GM12801 (cell line): Measurements from ENCODE around the gene GNG3.

Source experiments
- TF ChIP-seq, protein P1 (sequence below): IDR thresholded peaks from one replicate; pipeline ENCODE4 v1.5.1; 2011; ENCODE audit warnings: control low read depth; ENCODE audit not compliant: insufficient read length; ENCODE audit errors: extremely low read depth

GNG3 gene

DNA sequence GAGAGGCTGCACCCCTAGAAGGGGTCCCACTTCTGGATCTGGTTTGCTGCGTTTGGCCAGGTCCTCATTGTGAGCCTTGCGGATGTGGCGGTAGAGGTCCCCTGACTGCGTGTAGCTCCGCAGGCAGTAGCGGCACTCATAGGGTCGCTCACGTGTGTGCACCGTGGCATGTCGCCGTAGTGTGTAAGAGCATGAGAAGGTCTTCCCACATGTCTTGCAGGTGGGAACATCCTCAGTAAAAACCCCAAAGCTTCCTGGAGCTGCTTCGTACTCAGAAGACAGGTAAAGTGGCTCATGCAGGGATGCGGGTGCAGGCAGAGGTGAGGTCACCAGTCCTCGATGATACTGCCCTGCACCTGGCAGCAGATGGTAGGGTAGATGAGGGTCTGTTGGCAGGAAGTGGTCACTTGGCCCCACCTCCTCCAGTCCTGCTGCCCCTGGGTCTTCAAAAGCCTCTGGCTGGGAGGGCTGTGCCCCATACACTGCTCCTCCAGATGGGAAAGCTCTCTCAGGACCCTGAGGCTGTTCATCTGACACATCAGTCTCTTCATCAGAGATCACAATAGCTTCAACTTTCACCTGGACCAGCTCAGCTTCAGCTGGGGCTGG lies 44.8 kb downstream of the GNG3 start:
- TF ChIP-seq, protein P1, sequence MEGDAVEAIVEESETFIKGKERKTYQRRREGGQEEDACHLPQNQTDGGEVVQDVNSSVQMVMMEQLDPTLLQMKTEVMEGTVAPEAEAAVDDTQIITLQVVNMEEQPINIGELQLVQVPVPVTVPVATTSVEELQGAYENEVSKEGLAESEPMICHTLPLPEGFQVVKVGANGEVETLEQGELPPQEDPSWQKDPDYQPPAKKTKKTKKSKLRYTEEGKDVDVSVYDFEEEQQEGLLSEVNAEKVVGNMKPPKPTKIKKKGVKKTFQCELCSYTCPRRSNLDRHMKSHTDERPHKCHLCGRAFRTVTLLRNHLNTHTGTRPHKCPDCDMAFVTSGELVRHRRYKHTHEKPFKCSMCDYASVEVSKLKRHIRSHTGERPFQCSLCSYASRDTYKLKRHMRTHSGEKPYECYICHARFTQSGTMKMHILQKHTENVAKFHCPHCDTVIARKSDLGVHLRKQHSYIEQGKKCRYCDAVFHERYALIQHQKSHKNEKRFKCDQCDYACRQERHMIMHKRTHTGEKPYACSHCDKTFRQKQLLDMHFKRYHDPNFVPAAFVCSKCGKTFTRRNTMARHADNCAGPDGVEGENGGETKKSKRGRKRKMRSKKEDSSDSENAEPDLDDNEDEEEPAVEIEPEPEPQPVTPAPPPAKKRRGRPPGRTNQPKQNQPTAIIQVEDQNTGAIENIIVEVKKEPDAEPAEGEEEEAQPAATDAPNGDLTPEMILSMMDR = no peak

DNA sequence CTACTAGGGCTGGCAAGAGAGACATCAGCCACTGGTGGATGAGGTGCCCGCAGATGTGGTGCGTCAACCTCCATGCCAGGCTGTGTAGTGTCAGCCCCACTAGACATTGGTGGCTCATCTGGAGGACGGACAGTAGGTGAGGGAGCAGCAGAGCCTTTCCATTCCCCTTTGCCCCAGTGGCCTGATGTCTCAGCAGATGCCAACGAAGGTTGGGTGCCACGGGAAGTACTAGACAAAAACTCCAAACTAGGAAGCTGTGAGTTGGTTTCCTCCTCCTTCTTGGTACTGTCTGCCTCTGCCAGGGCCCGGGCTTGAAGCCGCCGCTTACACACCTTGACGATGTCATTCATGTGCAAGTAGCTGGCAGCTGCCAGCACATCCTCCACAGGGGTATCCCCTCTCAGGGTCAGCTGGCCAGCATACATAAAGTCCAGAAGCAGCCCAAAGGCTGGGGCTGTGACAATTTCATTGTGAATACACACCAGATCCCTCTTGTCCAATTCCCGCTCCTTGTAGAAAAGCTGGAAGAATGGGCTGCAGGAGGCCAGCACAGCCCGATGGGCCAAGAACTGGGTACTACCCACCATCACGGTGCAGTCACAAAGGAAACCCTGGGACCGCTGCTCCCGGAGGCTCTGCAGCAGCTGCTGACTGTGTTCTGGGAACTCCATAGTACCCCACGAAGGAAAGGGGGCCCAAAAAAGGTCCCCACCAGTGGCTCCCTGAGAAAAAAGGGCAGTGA lies 45.7 kb downstream of the GNG3 start:
- TF ChIP-seq, protein P1 = no peak

DNA sequence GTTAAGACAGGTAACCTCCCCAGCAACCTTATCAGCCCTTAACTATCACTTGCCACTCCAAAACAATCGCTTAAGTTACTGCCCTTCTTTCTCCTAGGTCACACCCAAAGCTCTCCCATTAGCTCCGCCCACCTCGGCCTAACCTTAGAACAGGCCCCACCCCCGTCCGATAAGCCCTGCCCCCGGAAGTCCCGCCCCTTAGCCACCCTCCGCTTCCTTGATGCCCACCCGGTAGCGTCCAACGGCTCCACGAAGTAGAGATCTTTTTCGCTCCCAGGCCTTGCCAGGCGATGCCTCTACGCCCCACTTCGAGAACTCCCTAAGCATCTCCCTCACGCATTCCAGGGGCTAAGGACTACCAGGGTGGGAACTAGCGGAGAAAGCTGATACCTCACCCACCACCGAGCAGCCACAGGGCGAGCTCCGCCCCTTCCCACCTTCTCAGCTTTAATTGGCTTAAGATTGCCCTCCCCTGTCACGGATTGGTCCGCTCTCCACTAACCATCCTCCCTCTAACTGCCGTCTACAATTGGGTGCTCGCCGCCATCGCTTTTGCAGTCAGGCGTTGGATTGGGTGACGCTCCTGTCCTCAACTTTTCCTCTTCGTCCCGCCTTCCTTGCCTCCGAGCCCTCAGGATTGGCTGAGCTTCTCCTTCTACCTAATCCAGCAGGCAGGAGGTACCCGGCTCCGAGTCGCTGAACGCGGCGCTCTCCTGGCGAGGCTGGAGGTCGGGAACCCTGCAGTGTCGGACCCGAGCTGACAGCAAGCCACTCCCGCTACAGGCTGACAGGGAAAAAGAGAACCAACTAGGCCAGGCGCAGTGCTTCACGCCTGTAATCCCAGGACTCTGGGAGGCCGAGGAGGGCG lies 46.5 kb downstream of the GNG3 start, which contains the start of gene ZBTB3:
TSS of gene ZBTB3 (minus strand) at position 425 of the 868 bp plus-strand sequence. CDS start 496 bp downstream, outside the sequence.
- TF ChIP-seq, protein P1 = no peak

DNA sequence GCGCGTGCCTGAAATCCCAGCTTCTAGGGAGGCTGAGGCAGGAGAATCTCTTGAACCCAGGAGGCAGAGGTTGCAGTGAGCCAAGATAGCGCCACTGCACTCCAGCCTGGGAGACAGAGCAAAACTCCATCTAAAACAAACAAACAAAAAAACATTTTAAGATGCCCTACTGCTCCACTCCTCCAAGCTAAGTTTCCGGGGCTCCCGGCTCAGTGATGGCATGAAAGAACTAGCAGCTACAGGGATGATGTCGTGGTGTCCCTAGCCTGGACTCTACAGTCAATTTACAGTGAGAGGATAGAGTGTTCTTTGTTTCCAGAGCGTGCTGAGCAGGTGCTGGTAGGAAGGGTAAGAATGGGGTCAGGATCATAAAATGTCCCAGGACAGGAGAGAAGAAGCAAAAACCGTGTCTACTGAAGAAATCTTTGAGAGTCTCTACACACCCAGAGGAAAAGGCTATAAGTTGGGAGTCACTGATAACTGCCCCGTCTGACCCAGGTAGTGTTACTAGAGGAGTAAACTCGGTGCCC lies 47.7 kb downstream of the GNG3 start:
- TF ChIP-seq, protein P1 = no peak

DNA sequence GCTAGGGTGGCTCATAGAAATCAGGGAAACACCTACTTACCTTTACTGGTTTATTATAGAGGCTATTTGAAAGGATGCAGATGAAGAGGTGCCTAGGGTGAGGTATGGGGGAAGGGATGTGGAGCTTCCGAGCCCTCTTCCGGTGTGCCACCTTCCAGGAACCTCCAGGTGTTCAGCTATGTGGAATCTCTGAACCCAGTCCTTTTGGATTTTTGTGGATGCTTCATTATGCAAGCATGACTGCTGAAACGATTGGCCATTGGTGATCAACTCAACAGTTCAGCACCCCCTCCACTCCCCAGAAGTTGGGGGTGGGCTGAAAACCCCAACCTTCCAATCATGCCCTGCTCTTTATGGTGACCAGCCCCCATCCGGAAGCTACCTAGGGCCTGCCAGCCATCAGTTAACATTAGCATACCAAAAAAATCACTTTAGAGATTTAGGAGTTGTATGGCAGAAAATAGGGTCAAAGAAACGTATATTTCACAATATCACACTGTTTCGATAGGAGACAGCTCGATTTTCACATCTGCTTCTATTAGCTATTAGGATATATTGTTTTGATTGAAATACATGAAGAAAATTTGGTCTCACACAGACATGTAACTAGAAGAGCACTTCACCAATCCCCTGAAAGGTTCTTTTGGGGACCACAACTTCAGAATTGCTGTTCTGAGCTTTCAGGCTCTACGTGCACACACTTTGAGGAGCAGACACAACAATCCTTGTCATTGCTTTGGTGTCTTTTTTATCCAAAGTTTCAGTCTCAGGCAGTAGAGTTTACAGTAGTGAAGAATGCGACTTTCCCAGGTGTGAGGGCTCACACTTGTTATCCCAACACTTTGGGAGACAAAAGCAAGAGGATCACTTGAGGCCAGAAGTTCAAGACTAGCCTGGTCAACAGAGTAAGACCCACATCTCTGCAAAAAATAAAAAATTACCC lies 50.6 kb downstream of the GNG3 start:
- TF ChIP-seq, protein P1 = no peak
